GM12878 (cell line): ENCODE measurements around the gene LRRC4B. TPM values are rescaled to one million over a fixed set of nuclear protein-coding genes. Genes with fewer than 3 reads are reported as not detected.

Source experiments
- BACH1 ChIP-seq: fragments of 450-650 bp; IDR thresholded peaks from 2 replicates; pipeline ENCODE4 v1.6.1; 2017; ENCODE audit warnings: mild to moderate bottlenecking, borderline replicate concordance
- EGR1 ChIP-seq, 2 experiments: IDR thresholded peaks; 1 replicate in 1 of 2; 2 replicates in 1 of 2; pipeline ENCODE4 v1.6.1; 2011 to 2012; ENCODE audit warnings: low read depth in 2 of 2, low read length in 2 of 2, borderline replicate concordance in 1 of 2, mild to moderate bottlenecking in 1 of 2, moderate library complexity in 1 of 2
- ETV6 ChIP-seq, 2 experiments: fragments of 450-650 bp in 1 of 2; IDR thresholded peaks in 1 of 2; conservative IDR thresholded peaks in 1 of 2; 2 replicates each; pipeline ENCODE4 v1.6.1; 2014; ENCODE audit warnings: antibody characterized with exemption in 1 of 2, borderline replicate concordance in 1 of 2, low read depth in 1 of 2, mild to moderate bottlenecking in 1 of 2, moderate library complexity in 1 of 2
- HCFC1 ChIP-seq: fragments of 150-350 bp; IDR thresholded peaks from 2 replicates; pipeline ENCODE4 v1.6.1; 2014; ENCODE audit warnings: low read length
- JUNB ChIP-seq: IDR thresholded peaks from 2 replicates; pipeline ENCODE4 v1.6.1; 2016; ENCODE audit warnings: antibody characterized with exemption, mild to moderate bottlenecking
- MTA3 ChIP-seq: IDR thresholded peaks from 2 replicates; pipeline ENCODE4 v1.6.1; 2012; ENCODE audit warnings: low read length, inconsistent platforms, borderline replicate concordance
- NFIC ChIP-seq: IDR thresholded peaks from 2 replicates; pipeline ENCODE4 v1.6.1; 2012; ENCODE audit warnings: low read depth, mild to moderate bottlenecking, inconsistent platforms, low read length, moderate library complexity
- NR2C1 ChIP-seq: fragments of 450-650 bp; IDR thresholded peaks from 2 replicates; pipeline ENCODE4 v1.6.1; 2017; ENCODE audit warnings: antibody characterized with exemption, mild to moderate bottlenecking, moderate library complexity
- NR2C2 ChIP-seq: IDR thresholded peaks from 2 replicates; pipeline ENCODE4 v1.6.1; 2011; ENCODE audit warnings: borderline replicate concordance, low read depth; ENCODE audit not compliant: control insufficient read depth, insufficient read length
- POLR2A ChIP-seq: IDR thresholded peaks from 2 replicates; pipeline ENCODE4 v1.6.1; 2011; ENCODE audit warnings: low read depth, mild to moderate bottlenecking, low read length
- RB1 ChIP-seq: fragments of 450-650 bp; formaldehyde crosslinking; IDR thresholded peaks from 2 replicates; pipeline ENCODE4 v1.6.1; 2017; ENCODE audit warnings: mild to moderate bottlenecking, borderline replicate concordance
- RBBP5 ChIP-seq: fragments of 200-600 bp; sonication (generic); conservative IDR thresholded peaks from 2 replicates; pipeline ENCODE4 v1.6.1; 2016
- RCOR1 ChIP-seq: conservative IDR thresholded peaks from 2 replicates; pipeline ENCODE4 v1.6.1; 2012; ENCODE audit warnings: low read depth, low read length, improper control_type of control experiment
- SIN3A ChIP-seq: IDR thresholded peaks from 2 replicates; pipeline ENCODE4 v1.6.1; 2012; ENCODE audit warnings: low read depth, low read length, improper control_type of control experiment
- SMARCA5 ChIP-seq: fragments of 450-650 bp; IDR thresholded peaks from 2 replicates; pipeline ENCODE4 v1.6.1; 2017; ENCODE audit warnings: mild to moderate bottlenecking
- SREBF1 ChIP-seq: IDR thresholded peaks from 2 replicates; pipeline ENCODE4 v1.6.1; 2012; ENCODE audit warnings: mild to moderate bottlenecking, low read length
- SRF ChIP-seq, 2 experiments: IDR thresholded peaks; 2 replicates each; pipeline ENCODE4 v1.6.1; 2011; ENCODE audit warnings: low read depth in 2 of 2, low read length in 2 of 2, mild to moderate bottlenecking in 1 of 2, moderate library complexity in 1 of 2
- STAT3 ChIP-seq: IDR thresholded peaks from 2 replicates; pipeline ENCODE4 v1.6.1; 2011; ENCODE audit warnings: low read depth, low read length, improper control_type of control experiment
- TARDBP ChIP-seq: IDR thresholded peaks from 2 replicates; pipeline ENCODE4 v1.6.1; 2016; ENCODE audit warnings: borderline replicate concordance
- ZBED1 ChIP-seq: IDR thresholded peaks from 2 replicates; pipeline ENCODE4 v1.6.1; 2016; ENCODE audit warnings: borderline replicate concordance
- polyA plus RNA-seq, 11 experiments: library from polyadenylated mRNA; depleted of rRNA in 4 of 11; unstranded in 6 of 11; stranded (reverse) in 5 of 11; fragments of >200 nt; fragmentation: Nextera tagmentation in 4 of 11; fragmentation: Illumina TruSeq in 1 of 11; extraction: Ambion mirVana in 4 of 11; extraction: Trizol in 1 of 11; gene quantifications; 1 replicate in 1 of 11; 2 replicates in 10 of 11; pipeline versions ENCODE4 v1.2.1 to v1.2.3, GENCODE V29; 2011 to 2016; ENCODE audit warnings: inconsistent platforms in 2 of 11, missing spikeins in 2 of 11, low read depth in 1 of 11
- total RNA-seq, 4 experiments: library from RNA; depleted of rRNA in 3 of 4; stranded (reverse); fragments of >200 nt in 3 of 4; fragmentation: Illumina TruSeq in 1 of 4; extraction: Trizol in 1 of 4; gene quantifications; 2 replicates each; pipeline versions ENCODE4 v1.2.1 to v1.2.3, GENCODE V29; 2013 to 2021
- TF ChIP-seq, protein P1 (sequence below): fragments of 450-650 bp; IDR thresholded peaks from 2 replicates; pipeline ENCODE4 v1.6.1; 2017; ENCODE audit warnings: mild to moderate bottlenecking, moderate library complexity
- TF ChIP-seq, protein P2 (sequence below): fragments of 450-650 bp; IDR thresholded peaks from 2 replicates; pipeline ENCODE4 v1.6.1; 2014; ENCODE audit warnings: mild to moderate bottlenecking
- TF ChIP-seq, protein P3 (sequence below): IDR thresholded peaks from 2 replicates; pipeline ENCODE4 v1.6.1; 2012; ENCODE audit warnings: mild to moderate bottlenecking, low read depth, low read length

The LRRC4B gene
- total and polyA plus RNA-seq, 10 of the 15 experiments (the other 5 are each of a cell fraction or from before 2014, with no cell fraction given) = 0.14 TPM; not detected in 9

DNA sequence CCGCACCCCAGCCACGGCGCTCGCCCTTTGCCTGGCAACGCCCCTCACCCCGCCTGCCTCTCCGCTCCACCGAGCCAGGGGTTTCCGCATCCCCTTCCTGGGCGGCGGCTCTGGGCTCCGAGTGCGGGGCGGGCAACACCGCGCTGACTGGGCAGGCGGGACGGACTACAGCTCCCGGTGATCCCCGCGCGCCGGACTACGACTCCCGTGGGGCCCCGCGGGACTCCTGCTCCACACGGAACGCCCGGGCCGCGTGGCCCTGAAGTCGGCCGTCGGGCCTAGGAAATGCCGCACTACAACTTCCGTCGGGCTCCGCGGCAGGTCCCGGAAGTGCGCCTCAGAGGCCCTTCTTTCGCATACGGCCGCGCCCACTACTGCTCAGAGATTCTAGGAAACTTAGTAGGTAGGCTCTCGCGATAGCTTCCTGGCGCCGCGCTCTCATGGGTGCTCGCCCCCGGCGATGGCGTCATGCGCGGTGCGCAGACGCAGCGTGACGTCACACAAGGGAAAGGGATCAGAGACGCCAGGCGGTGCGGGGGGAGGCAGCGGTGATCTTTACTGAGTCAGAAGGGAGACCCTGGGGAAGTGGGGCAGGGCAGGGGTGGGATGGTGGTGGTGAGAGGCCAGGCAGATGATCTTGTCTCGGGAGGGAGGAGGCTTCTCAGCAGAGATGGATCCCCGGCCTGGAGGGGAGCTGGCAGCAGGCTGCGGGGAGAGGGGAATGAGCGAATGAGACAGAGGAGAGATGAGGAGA lies 57.0 kb downstream of the LRRC4B start, which contains the start of gene JOSD2 (continued):
- TF ChIP-seq JUNB = no peak
- TF ChIP-seq SRF (IDR thresholded peaks at IDR 0.05; ENCODE audit: low read depth in 2 of 2, low read length in 2 of 2) = peak; percentile 73 to 75
- TF ChIP-seq HCFC1 = peak; percentile 98
- TF ChIP-seq, protein P1, sequence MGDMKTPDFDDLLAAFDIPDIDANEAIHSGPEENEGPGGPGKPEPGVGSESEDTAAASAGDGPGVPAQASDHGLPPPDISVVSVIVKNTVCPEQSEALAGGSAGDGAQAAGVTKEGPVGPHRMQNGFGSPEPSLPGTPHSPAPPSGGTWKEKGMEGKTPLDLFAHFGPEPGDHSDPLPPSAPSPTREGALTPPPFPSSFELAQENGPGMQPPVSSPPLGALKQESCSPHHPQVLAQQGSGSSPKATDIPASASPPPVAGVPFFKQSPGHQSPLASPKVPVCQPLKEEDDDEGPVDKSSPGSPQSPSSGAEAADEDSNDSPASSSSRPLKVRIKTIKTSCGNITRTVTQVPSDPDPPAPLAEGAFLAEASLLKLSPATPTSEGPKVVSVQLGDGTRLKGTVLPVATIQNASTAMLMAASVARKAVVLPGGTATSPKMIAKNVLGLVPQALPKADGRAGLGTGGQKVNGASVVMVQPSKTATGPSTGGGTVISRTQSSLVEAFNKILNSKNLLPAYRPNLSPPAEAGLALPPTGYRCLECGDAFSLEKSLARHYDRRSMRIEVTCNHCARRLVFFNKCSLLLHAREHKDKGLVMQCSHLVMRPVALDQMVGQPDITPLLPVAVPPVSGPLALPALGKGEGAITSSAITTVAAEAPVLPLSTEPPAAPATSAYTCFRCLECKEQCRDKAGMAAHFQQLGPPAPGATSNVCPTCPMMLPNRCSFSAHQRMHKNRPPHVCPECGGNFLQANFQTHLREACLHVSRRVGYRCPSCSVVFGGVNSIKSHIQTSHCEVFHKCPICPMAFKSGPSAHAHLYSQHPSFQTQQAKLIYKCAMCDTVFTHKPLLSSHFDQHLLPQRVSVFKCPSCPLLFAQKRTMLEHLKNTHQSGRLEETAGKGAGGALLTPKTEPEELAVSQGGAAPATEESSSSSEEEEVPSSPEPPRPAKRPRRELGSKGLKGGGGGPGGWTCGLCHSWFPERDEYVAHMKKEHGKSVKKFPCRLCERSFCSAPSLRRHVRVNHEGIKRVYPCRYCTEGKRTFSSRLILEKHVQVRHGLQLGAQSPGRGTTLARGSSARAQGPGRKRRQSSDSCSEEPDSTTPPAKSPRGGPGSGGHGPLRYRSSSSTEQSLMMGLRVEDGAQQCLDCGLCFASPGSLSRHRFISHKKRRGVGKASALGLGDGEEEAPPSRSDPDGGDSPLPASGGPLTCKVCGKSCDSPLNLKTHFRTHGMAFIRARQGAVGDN = no peak
- TF ChIP-seq RCOR1 = peak; percentile 97; the same call in 1 of the 2 replicates
- TF ChIP-seq ETV6 (conservative IDR thresholded peaks at IDR 0.05 in 1 of 2, IDR thresholded peaks at IDR 0.05 in 1 of 2; ENCODE audit: borderline replicate concordance in 1 of 2, low read depth in 1 of 2) = peak in 1 of 2 experiments; percentile 68; a peak in 1 of 4 replicates
- TF ChIP-seq, protein P2, sequence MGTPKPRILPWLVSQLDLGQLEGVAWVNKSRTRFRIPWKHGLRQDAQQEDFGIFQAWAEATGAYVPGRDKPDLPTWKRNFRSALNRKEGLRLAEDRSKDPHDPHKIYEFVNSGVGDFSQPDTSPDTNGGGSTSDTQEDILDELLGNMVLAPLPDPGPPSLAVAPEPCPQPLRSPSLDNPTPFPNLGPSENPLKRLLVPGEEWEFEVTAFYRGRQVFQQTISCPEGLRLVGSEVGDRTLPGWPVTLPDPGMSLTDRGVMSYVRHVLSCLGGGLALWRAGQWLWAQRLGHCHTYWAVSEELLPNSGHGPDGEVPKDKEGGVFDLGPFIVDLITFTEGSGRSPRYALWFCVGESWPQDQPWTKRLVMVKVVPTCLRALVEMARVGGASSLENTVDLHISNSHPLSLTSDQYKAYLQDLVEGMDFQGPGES = no peak
- TF ChIP-seq, protein P3, sequence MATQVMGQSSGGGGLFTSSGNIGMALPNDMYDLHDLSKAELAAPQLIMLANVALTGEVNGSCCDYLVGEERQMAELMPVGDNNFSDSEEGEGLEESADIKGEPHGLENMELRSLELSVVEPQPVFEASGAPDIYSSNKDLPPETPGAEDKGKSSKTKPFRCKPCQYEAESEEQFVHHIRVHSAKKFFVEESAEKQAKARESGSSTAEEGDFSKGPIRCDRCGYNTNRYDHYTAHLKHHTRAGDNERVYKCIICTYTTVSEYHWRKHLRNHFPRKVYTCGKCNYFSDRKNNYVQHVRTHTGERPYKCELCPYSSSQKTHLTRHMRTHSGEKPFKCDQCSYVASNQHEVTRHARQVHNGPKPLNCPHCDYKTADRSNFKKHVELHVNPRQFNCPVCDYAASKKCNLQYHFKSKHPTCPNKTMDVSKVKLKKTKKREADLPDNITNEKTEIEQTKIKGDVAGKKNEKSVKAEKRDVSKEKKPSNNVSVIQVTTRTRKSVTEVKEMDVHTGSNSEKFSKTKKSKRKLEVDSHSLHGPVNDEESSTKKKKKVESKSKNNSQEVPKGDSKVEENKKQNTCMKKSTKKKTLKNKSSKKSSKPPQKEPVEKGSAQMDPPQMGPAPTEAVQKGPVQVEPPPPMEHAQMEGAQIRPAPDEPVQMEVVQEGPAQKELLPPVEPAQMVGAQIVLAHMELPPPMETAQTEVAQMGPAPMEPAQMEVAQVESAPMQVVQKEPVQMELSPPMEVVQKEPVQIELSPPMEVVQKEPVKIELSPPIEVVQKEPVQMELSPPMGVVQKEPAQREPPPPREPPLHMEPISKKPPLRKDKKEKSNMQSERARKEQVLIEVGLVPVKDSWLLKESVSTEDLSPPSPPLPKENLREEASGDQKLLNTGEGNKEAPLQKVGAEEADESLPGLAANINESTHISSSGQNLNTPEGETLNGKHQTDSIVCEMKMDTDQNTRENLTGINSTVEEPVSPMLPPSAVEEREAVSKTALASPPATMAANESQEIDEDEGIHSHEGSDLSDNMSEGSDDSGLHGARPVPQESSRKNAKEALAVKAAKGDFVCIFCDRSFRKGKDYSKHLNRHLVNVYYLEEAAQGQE = no peak
- TF ChIP-seq NFIC = no peak
- peak; percentile 76 for TF ChIP-seq POLR2A
- peak; percentile 22; the same call in 1 of the 2 replicates for TF ChIP-seq RB1
- TF ChIP-seq SREBF1 = peak; percentile 77
- no peak; the same call in 1 of the 2 replicates for TF ChIP-seq MTA3
- no peak for TF ChIP-seq RBBP5
- TF ChIP-seq NR2C1 = peak; percentile 61
- TF ChIP-seq TARDBP = peak; percentile 86; the same call in 1 of the 2 replicates
- no peak for TF ChIP-seq STAT3
- peak; percentile 20; the same call in 1 of the 2 replicates for TF ChIP-seq BACH1
- peak; percentile 40; the same call in 1 of the 2 replicates for TF ChIP-seq SMARCA5
- TF ChIP-seq NR2C2 = no peak
- 0 out of 2 replicates have a peak, but pooled peaks have one; percentile 43 for TF ChIP-seq ZBED1
- TF ChIP-seq SIN3A = peak; percentile 57; the same call in 1 of the 2 replicates
- TF ChIP-seq EGR1 (IDR thresholded peaks at IDR 0.05; ENCODE audit: borderline replicate concordance in 1 of 2, low read depth in 2 of 2, low read length in 2 of 2) = no peak; a peak in 2 of 3 replicates
